SK-N-SH (cell line): ENCODE data around the gene NOP56. TPM values are rescaled to one million over a fixed set of nuclear protein-coding genes. Genes with fewer than 3 reads are reported as not detected.

Experiments used
- CTCF ChIA-PET: fragments of 300-600, 350-600 bp; formaldehyde crosslinking; extraction: SDS; loops from one replicate; lab custom pipeline; 2021; lab: Yijun Ruan, JAX
- POLR2A ChIA-PET: fragments of 350-600 bp; sonication (Branson Sonifier 250); formaldehyde crosslinking; extraction: SDS; loops from one replicate; lab custom pipeline; 2020; ENCODE audit warnings: antibody characterized with exemption, inconsistent platforms; lab: Yijun Ruan, JAX
- DNase-seq: peaks from one replicate; pipeline ENCODE4 v3.0.0; 2012
- H2AFZ ChIP-seq: fragments of 200-600 bp; sonication (generic); 2 replicates; pipeline ENCODE4 v1.8.1; 2016; ENCODE audit warnings: antibody characterized with exemption, mild to moderate bottlenecking, low read depth
- H3F3A ChIP-seq: fragments of 200-600 bp; sonication (generic); replicated peaks from 2 replicates; pipeline ENCODE3; 2016; ENCODE audit warnings: antibody characterized with exemption, mild to moderate bottlenecking; ENCODE audit not compliant: insufficient read depth
- H3K27ac ChIP-seq, 2 experiments: fragments of 200-500 bp in 1 of 2; fragments of 200-600 bp in 1 of 2; sonication (Bioruptor generic) in 1 of 2; sonication (generic), shearing (Covaris generic) in 1 of 2; 2 replicates each; pipeline versions ENCODE4 v1.5.1 to v1.6.1; 2014 to 2016; ENCODE audit warnings: low read depth in 2 of 2, inconsistent platforms in 1 of 2, low read length in 1 of 2, mild to moderate bottlenecking in 1 of 2, mixed read lengths in 1 of 2
- H3K27me3 ChIP-seq: fragments of 200-600 bp; sonication (generic), shearing (Covaris generic); 2 replicates; pipeline ENCODE4 v1.6.1; 2016; ENCODE audit warnings: mixed run types; ENCODE audit not compliant: insufficient read depth
- H3K36me3 ChIP-seq, 2 experiments: fragments of 200-500 bp in 1 of 2; fragments of 200-600 bp in 1 of 2; sonication (Bioruptor generic) in 1 of 2; sonication (generic) in 1 of 2; replicated peaks in 1 of 2; 2 replicates each; pipeline versions ENCODE3 to v1.5.1; 2014 to 2016; ENCODE audit warnings: low read length in 1 of 2, mild to moderate bottlenecking in 1 of 2; ENCODE audit not compliant: insufficient read depth in 2 of 2, control insufficient read depth in 1 of 2
- H3K4me1 ChIP-seq, 2 experiments: fragments of 200-500 bp in 1 of 2; fragments of 200-600 bp in 1 of 2; sonication (Bioruptor generic) in 1 of 2; sonication (generic), shearing (Covaris generic) in 1 of 2; 2 replicates each; pipeline versions ENCODE4 v1.5.1 to v1.6.1; 2014 to 2016; ENCODE audit warnings: low read depth in 1 of 2, low read length in 1 of 2, mixed run types in 1 of 2; ENCODE audit not compliant: insufficient read depth in 2 of 2, control insufficient read depth in 1 of 2
- H3K4me2 ChIP-seq: fragments of 200-600 bp; sonication (generic), shearing (Covaris generic); 2 replicates; pipeline ENCODE4 v1.6.1; 2017; ENCODE audit warnings: mixed run types
- H3K4me3 ChIP-seq, 2 experiments: fragments of 200-500 bp in 1 of 2; fragments of 200-600 bp in 1 of 2; sonication (Bioruptor generic) in 1 of 2; sonication (generic), shearing (Covaris generic) in 1 of 2; 2 replicates each; pipeline versions ENCODE4 v1.5.1 to v1.8.1; 2014 to 2016; ENCODE audit warnings: low read depth in 2 of 2, inconsistent platforms in 1 of 2, low read length in 1 of 2, mild to moderate bottlenecking in 1 of 2, mixed read lengths in 1 of 2, moderate library complexity in 1 of 2
- H3K79me2 ChIP-seq: fragments of 200-600 bp; sonication (generic); 2 replicates; pipeline ENCODE4 v1.8.1; 2017; ENCODE audit warnings: mild to moderate bottlenecking; ENCODE audit not compliant: insufficient read depth
- H3K9ac ChIP-seq: fragments of 200-600 bp; sonication (generic); 2 replicates; pipeline ENCODE4 v1.6.1; 2017; ENCODE audit warnings: mixed run types
- H3K9me2 ChIP-seq: fragments of 200-600 bp; sonication (generic); 2 replicates; pipeline ENCODE4 v1.6.1; 2017; ENCODE audit warnings: mixed run types
- H3K9me3 ChIP-seq: fragments of 200-600 bp; sonication (generic); 2 replicates; pipeline ENCODE4 v1.6.1; 2017; ENCODE audit warnings: mixed run types, mild to moderate bottlenecking, moderate library complexity
- H4K20me1 ChIP-seq: fragments of 200-600 bp; sonication (generic); 2 replicates; pipeline ENCODE4 v1.6.1; 2017; ENCODE audit warnings: mild to moderate bottlenecking, mixed run types; ENCODE audit not compliant: insufficient read depth
- EP300 ChIP-seq, 2 experiments: IDR thresholded peaks; 2 replicates each; pipeline versions ENCODE4 v1.4.0 to v1.6.1; 2012; ENCODE audit warnings: borderline replicate concordance in 1 of 2, low read depth in 1 of 2, low read length in 1 of 2
- FOSL2 ChIP-seq: IDR thresholded peaks from 2 replicates; pipeline ENCODE4 v1.4.0; 2012; ENCODE audit warnings: low read depth, mild to moderate bottlenecking, moderate library complexity, borderline replicate concordance
- FOXM1 ChIP-seq: IDR thresholded peaks from 2 replicates; pipeline ENCODE4 v1.4.0; 2012; ENCODE audit warnings: low read depth, mild to moderate bottlenecking
- JUND ChIP-seq: IDR thresholded peaks from 2 replicates; pipeline ENCODE4 v1.4.0; 2012
- NFIC ChIP-seq: IDR thresholded peaks from 2 replicates; pipeline ENCODE4 v1.4.0; 2012; ENCODE audit warnings: borderline replicate concordance
- RCOR1 ChIP-seq: fragments of 150-350 bp; IDR thresholded peaks from 2 replicates; pipeline ENCODE4 v1.6.1; 2017; ENCODE audit warnings: antibody characterized with exemption, low read length
- RFX5 ChIP-seq: IDR thresholded peaks from 2 replicates; pipeline ENCODE4 v1.6.1; 2012; ENCODE audit warnings: mild to moderate bottlenecking, improper control_type of control experiment, low read length
- SMC3 ChIP-seq: IDR thresholded peaks from 2 replicates; pipeline ENCODE4 v1.6.1; 2012; ENCODE audit warnings: low read depth, low read length, improper control_type of control experiment
- TCF12 ChIP-seq: IDR thresholded peaks from 2 replicates; pipeline ENCODE4 v1.4.0; 2012
- WGBS: methylation state at CpG from one replicate; pipeline ENCODE4 v1.1.6; 2017; ENCODE audit warnings: low lambda C conversion rate; 5-methylcytosine and 5-hydroxymethylcytosine counted together
- polyA plus RNA-seq, 3 experiments: library from polyadenylated mRNA; depleted of rRNA; stranded (reverse); fragments of >200 nt; gene quantifications; 2 replicates each; pipeline ENCODE4 v1.2.3, GENCODE V29; 2012
- TF ChIP-seq, protein P1 (sequence below): fragments of 150-350 bp; IDR thresholded peaks from 2 replicates; pipeline ENCODE4 v1.6.1; 2017; ENCODE audit warnings: antibody characterized with exemption, low read length, low read depth, borderline replicate concordance
- TF ChIP-seq, protein P2 (sequence below): IDR thresholded peaks from 2 replicates; pipeline ENCODE4; 2012
- TF ChIP-seq, protein P3 (sequence below): IDR thresholded peaks from 2 replicates; pipeline ENCODE4 v1.6.1; 2012; ENCODE audit warnings: mild to moderate bottlenecking, low read depth, low read length, moderate library complexity

Gene NOP56
- polyA plus RNA-seq, 1 of the 3 experiments (the other 2 are of a cell fraction), result 158 TPM

DNA sequence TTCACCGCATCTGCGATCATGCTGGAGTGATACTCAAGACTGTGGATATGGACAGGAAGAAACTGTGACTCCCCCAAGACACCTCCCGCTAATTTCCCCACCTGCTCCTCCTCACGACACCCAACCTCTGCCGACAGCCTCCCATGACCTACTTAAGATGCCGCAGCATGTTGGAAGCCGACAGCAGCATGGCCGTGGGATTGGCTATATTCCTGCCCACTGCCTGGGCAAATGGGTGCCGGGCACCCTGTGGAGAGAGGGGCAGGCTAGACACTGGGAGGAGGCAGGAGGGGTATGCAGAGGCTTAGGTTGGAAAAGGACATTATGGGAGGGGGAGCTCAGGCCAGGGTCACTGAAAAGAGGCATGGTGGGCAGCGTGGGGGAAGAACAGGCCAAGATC lies 7.1 kb downstream of the NOP56 start:
- DNase-seq, result no peak
- Histone ChIP-seq H3K4me3 (no peak overlapping the region), H3K27ac (no peak overlapping the region), H3K9ac (no peak overlapping the region), H3F3A (peaks cover 45% of the 10 kb centered on the region), H3K4me2 (no peak overlapping the region), H3K27me3 (no peaks in the 10 kb centered on the region), H3K36me3 (peaks cover 48 to 72% of the 10 kb centered on the region in 2 experiments), H3K9me2 (no peaks in the 10 kb centered on the region), H3K79me2 (peaks cover 38% of the 10 kb centered on the region), H3K4me1 (peaks cover 0 to 10% of the 10 kb centered on the region in 2 experiments; a peak in 2 of 4 replicates), H2AFZ (no peak overlapping the region), H4K20me1 (peaks cover 29% of the 10 kb centered on the region), H3K9me3 (no peaks in the 10 kb centered on the region)
- ChIA-PET POLR2A (no interaction called here), CTCF (interaction anchor here (1.0 kb wide), 1 partner anchor 28 kb away, joined by 3 read pairs; no protein-coding TSS in a partner anchor)
- 96% methylated on average over 10 of the region's 10 CpGs for WGBS
- TF ChIP-seq NFIC (no peak), TCF12 (no peak), RCOR1 (no peak), RFX5 (no peak), FOXM1 (no peak), SMC3 (no peak), EP300 (IDR thresholded peaks at IDR 0.05; ENCODE audit: borderline replicate concordance in 1 of 2, low read depth in 1 of 2, low read length in 1 of 2) (no peak), FOSL2 (no peak), JUND (no peak)
- TF ChIP-seq, protein P1, sequence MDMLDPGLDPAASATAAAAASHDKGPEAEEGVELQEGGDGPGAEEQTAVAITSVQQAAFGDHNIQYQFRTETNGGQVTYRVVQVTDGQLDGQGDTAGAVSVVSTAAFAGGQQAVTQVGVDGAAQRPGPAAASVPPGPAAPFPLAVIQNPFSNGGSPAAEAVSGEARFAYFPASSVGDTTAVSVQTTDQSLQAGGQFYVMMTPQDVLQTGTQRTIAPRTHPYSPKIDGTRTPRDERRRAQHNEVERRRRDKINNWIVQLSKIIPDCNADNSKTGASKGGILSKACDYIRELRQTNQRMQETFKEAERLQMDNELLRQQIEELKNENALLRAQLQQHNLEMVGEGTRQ, result no peak
- TF ChIP-seq, protein P2, sequence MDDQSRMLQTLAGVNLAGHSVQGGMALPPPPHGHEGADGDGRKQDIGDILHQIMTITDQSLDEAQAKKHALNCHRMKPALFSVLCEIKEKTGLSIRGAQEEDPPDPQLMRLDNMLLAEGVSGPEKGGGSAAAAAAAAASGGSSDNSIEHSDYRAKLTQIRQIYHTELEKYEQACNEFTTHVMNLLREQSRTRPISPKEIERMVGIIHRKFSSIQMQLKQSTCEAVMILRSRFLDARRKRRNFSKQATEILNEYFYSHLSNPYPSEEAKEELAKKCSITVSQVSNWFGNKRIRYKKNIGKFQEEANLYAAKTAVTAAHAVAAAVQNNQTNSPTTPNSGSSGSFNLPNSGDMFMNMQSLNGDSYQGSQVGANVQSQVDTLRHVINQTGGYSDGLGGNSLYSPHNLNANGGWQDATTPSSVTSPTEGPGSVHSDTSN, result no peak
- TF ChIP-seq, protein P3, sequence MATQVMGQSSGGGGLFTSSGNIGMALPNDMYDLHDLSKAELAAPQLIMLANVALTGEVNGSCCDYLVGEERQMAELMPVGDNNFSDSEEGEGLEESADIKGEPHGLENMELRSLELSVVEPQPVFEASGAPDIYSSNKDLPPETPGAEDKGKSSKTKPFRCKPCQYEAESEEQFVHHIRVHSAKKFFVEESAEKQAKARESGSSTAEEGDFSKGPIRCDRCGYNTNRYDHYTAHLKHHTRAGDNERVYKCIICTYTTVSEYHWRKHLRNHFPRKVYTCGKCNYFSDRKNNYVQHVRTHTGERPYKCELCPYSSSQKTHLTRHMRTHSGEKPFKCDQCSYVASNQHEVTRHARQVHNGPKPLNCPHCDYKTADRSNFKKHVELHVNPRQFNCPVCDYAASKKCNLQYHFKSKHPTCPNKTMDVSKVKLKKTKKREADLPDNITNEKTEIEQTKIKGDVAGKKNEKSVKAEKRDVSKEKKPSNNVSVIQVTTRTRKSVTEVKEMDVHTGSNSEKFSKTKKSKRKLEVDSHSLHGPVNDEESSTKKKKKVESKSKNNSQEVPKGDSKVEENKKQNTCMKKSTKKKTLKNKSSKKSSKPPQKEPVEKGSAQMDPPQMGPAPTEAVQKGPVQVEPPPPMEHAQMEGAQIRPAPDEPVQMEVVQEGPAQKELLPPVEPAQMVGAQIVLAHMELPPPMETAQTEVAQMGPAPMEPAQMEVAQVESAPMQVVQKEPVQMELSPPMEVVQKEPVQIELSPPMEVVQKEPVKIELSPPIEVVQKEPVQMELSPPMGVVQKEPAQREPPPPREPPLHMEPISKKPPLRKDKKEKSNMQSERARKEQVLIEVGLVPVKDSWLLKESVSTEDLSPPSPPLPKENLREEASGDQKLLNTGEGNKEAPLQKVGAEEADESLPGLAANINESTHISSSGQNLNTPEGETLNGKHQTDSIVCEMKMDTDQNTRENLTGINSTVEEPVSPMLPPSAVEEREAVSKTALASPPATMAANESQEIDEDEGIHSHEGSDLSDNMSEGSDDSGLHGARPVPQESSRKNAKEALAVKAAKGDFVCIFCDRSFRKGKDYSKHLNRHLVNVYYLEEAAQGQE, result no peak
